ENCODE data around the gene MYO18A.

MYO18A gene

DNA sequence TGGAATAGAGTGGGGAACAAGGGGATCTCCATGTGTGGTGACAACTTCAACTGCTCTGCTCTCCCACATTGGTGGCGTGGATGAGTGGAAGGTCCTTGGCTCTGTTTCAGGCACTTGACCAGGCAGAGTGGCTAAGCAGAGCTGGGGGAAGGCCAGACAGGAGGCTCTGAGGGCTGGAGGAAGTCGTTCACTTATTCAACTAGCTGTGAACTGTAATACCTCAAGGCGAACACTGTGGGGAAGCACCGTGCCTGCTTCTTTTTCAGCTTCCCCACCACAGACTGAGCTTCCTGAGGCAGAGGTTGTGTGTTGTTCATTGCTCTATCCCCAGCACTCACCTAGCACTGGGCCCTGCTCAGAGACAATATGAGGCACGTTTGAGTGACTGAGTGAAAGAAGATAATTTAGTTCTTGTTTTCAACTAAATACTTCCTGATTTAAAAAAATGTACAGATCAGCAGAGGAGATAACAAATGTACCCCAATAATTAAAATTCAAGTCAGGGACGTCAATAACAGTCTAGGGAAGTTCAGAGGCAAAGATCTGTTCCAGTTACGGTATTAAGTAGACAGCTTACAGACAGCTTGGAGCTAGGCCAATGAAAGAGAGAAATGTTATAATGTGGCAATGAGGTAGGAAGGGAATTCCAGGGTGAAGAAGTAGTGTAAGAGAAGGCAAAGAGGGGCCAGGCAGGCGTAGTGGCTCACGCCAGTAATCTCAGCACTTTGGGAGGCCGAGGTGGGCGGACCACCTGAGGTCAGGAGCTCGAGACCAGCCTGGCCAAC, 34.7 kb downstream of the MYO18A start:
- DNase-seq (ENCODE audit: low read depth, low spot score) = peak; percentile 76
- TF ChIP-seq, protein P1, sequence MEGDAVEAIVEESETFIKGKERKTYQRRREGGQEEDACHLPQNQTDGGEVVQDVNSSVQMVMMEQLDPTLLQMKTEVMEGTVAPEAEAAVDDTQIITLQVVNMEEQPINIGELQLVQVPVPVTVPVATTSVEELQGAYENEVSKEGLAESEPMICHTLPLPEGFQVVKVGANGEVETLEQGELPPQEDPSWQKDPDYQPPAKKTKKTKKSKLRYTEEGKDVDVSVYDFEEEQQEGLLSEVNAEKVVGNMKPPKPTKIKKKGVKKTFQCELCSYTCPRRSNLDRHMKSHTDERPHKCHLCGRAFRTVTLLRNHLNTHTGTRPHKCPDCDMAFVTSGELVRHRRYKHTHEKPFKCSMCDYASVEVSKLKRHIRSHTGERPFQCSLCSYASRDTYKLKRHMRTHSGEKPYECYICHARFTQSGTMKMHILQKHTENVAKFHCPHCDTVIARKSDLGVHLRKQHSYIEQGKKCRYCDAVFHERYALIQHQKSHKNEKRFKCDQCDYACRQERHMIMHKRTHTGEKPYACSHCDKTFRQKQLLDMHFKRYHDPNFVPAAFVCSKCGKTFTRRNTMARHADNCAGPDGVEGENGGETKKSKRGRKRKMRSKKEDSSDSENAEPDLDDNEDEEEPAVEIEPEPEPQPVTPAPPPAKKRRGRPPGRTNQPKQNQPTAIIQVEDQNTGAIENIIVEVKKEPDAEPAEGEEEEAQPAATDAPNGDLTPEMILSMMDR (IDR thresholded peaks at IDR 0.05; ENCODE audit: low read depth, low read length) = peak; percentile 74
- in situ Hi-C loops (cut with HindIII; ENCODE audit: low sequenced_read_pairs) = no loop called here
- no peak overlapping the region for H3K4me3 ChIP-seq (ENCODE audit: low read depth, low read length)

DNA sequence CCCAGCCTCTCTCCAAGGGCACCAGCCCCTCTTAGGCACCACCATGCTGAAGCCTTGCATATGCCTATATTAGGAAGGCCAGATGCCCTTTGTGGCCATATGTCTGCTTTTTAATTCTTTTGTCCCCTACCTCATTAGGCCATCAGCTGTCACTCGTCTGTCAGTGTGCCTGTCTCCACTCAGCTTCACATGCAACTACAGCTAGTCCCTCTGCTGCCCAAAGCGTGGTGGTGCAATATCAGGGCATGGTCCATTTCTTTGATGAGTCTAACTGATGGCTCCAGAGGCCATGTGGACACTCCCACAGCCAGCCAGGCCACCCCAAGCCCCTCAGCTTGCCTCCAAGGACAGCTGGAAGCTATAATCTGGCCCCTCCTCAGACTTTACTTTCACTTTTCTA, 36.3 kb downstream of the MYO18A start:
- TF ChIP-seq, protein P1 (IDR thresholded peaks at IDR 0.05; ENCODE audit: low read depth, low read length) = peak; percentile 61
- in situ Hi-C loops (cut with HindIII; ENCODE audit: low sequenced_read_pairs) = no loop called here
- no peak for DNase-seq (ENCODE audit: low read depth, low spot score)
- no peak overlapping the region for H3K4me3 ChIP-seq (ENCODE audit: low read depth, low read length)

DNA sequence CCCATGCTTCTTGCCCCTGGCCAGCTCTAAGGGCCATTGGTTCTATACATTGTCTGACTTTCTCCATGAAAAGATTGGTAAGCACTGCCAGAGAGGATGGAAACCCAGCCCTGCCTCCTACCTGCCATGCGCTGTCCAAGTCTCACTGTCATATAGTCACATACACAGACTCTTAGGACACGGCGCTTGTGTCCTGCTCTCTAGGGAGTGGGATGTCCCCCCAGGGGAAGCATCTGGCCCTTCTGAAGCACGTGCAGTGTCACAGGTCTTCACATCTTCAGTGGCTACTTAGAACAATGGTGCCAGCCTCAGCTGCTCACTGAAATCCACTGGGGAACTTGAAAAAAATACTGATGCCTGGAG, 38.7 kb downstream of the MYO18A start:
- no peak for DNase-seq (ENCODE audit: low read depth, low spot score)
- TF ChIP-seq, protein P1 (IDR thresholded peaks at IDR 0.05; ENCODE audit: low read depth, low read length) = no peak
- in situ Hi-C loops (cut with HindIII; ENCODE audit: low sequenced_read_pairs) = no loop called here
- no peak overlapping the region for H3K4me3 ChIP-seq (ENCODE audit: low read depth, low read length)

DNA sequence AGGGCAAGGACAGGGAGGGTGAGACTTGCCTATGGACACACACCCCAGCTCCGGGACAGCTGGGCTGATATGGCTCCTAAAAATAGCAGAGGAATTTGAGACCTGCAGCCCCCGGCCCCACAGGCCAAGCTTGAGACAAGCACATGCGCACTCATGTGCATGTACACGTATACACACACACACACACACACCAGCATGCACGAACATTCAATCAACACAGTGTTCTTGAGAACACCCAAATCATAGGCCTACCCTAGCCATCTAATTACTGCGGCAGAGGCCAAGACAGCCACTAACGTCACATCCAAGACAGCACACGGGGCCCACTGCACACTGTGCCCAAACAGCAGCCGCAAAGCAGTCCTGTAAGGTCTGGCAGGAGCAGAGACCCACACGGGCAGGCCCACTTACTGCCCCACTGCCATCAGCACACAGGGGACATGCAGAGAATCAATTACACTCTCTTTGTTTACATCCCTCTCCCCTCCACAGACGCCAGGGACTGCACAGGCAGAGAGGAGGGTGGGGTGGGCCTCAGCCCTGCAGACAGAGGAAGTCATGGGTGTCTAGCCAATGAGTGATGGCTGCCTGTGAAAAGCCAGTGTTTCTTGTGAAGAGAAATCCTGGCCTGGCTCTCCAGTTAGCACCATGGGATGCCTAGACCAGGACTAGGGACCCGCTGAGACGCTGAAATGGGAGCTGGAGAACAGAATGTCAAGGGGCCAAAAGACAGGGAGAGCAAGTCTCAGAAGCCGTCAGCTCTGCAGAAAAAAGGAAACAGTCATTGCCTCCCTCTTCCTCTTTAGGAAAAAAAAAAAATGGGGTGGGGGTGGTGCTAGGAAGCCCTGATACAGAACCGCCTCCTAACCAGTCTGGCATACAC, 39.3 kb downstream of the MYO18A start:
- peak overlapping the region; percentile 10 for H3K4me3 ChIP-seq (ENCODE audit: low read depth, low read length)
- in situ Hi-C loops (cut with HindIII; ENCODE audit: low sequenced_read_pairs) = no loop called here
- no peak for DNase-seq (ENCODE audit: low read depth, low spot score)
- TF ChIP-seq, protein P1 (IDR thresholded peaks at IDR 0.05; ENCODE audit: low read depth, low read length) = no peak

DNA sequence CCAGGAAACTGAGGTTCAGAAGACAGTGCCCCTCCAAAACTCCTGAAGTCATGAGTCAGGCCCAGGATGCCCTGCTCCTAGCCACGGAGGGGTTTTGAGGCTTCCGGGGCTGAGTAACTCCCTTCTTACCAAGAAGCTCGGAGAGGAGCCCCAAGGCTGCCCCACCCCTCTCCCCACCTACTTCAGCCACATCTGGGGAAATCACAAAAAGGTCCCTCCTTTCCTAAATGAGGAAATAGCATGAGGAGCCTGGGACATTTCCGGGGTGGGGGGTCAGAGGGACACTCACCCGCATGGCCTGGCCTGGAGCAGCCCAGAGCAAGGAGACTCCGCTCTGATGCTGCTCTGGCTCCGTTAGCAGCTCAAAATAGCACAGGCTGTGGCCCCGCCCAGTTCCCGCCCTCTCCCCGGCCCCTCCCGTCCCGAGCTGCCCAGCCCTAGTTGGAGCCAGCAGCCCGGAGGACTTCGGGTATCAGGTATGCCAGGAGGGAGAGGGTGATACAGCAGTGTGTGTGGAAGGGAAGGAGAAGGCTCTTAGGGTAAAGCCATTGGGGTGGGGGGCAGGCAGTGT, 40.1 kb downstream of the MYO18A start:
- H3K4me3 ChIP-seq (ENCODE audit: low read depth, low read length) = peak overlapping the region; percentile 21
- TF ChIP-seq, protein P1 (IDR thresholded peaks at IDR 0.05; ENCODE audit: low read depth, low read length) = no peak
- in situ Hi-C loops (cut with HindIII; ENCODE audit: low sequenced_read_pairs) = no loop called here
- peak; percentile 63 for DNase-seq (ENCODE audit: low read depth, low spot score)

DNA sequence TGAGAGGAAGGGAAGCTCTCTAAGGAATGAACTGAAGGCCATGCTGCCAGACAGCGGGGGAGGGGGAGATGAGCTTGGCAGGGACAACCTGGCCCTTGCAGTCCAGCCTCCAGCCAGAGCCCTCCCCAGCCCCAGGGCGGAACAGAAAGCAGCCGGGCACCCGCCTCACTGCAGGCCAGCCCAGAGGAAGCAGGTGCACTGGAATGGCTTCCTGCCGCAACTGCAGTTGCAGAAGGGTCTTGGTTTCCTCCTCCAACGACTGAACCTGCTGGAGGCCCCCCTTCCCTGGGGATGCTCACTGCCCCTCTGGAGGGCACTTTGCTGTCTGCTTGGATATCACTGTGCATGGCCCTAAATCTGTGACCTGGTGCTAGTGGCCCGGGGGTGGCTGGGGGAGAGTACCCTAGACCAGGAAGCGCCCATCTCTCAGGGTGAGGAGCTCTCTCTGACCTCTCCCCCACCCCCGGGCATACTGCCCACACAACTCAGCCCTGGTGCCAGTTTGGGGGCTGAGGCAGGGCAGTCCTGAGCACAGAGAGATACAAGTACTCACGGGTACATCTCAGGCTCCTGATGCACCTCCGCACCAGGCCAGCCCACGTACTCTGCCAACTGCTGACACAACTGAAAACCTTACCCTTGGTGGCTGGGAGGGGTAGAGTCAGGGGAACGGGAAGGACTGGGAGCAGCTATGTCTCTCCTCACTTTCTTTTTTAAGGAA, 41.1 kb downstream of the MYO18A start:
- DNase-seq (ENCODE audit: low read depth, low spot score) = no peak
- TF ChIP-seq, protein P1 (IDR thresholded peaks at IDR 0.05; ENCODE audit: low read depth, low read length) = no peak
- in situ Hi-C loops (cut with HindIII; ENCODE audit: low sequenced_read_pairs) = no loop called here
- H3K4me3 ChIP-seq (ENCODE audit: low read depth, low read length) = no peak overlapping the region
